Fibroblast of lung (primary cell): ENCODE measurements around the gene PPP6R3. TPM values are rescaled to one million over a fixed set of nuclear protein-coding genes. Genes with fewer than 3 reads are reported as not detected.
"Not testable (repeated sequence)": the region's sequence is repeated elsewhere in the genome, so short reads cannot be mapped to it uniquely, and the experiment has no call there.

ENCODE experiments used
- DNase-seq, 2 donors: peaks; one replicate each; pipeline versions ENCODE4 v3.0.0 to v3.0.0-alpha.2; 2010; ENCODE audit warnings: low read depth in 2 of 2
- H2AFZ ChIP-seq: 2 replicates; pipeline ENCODE4 v1.5.1; 2012; ENCODE audit warnings: low read length, control low read depth, inconsistent platforms
- H3K27ac ChIP-seq: 2 replicates; pipeline ENCODE4 v1.5.1; 2011; ENCODE audit warnings: low read length, control low read depth; ENCODE audit not compliant: insufficient read depth
- H3K27me3 ChIP-seq: 2 replicates; pipeline ENCODE4 v1.5.1; 2011; ENCODE audit warnings: mild to moderate bottlenecking, low read length; ENCODE audit not compliant: control insufficient read depth, insufficient read depth
- H3K36me3 ChIP-seq: 2 replicates; pipeline ENCODE4 v1.5.1; 2011; ENCODE audit warnings: low read length; ENCODE audit not compliant: control insufficient read depth, insufficient read depth
- H3K4me1 ChIP-seq: 2 replicates; pipeline ENCODE4 v1.5.1; 2011; ENCODE audit warnings: low read length; ENCODE audit not compliant: control insufficient read depth, insufficient read depth; ENCODE audit errors: extremely low read depth
- H3K4me2 ChIP-seq: 2 replicates; pipeline ENCODE4 v1.5.1; 2011; ENCODE audit warnings: low read length, control low read depth; ENCODE audit not compliant: insufficient read depth; ENCODE audit errors: extremely low read depth
- H3K4me3 ChIP-seq, 4 experiments: fragments of 200-600 bp in 1 of 4; sonication (generic) in 1 of 4; replicated peaks in 1 of 4; 2 replicates each; pipeline ENCODE4 v1.5.1; 2011 to 2016; ENCODE audit warnings: low read length in 4 of 4, low read depth in 3 of 4, mild to moderate bottlenecking in 3 of 4, control low read depth in 2 of 4, inconsistent platforms in 1 of 4, mixed read lengths in 1 of 4; ENCODE audit not compliant: insufficient read depth in 1 of 4; ENCODE audit errors: control extremely low read depth in 1 of 4
- H3K79me2 ChIP-seq: 2 replicates; pipeline ENCODE4 v1.5.1; 2012; ENCODE audit warnings: mild to moderate bottlenecking, low read length, inconsistent platforms; ENCODE audit not compliant: control insufficient read depth, insufficient read depth
- H3K9ac ChIP-seq: 2 replicates; pipeline ENCODE4 v1.5.1; 2011; ENCODE audit warnings: mild to moderate bottlenecking, low read length, control low read depth; ENCODE audit not compliant: insufficient read depth
- H3K9me3 ChIP-seq: 2 replicates; pipeline ENCODE4 v1.5.1; 2012; ENCODE audit warnings: low read depth, low read length; ENCODE audit not compliant: control insufficient read depth, insufficient read depth
- H4K20me1 ChIP-seq: 2 replicates; pipeline ENCODE4 v1.5.1; 2011; ENCODE audit warnings: low read length; ENCODE audit not compliant: control insufficient read depth, insufficient read depth; ENCODE audit errors: extremely low read depth
- CTCF ChIP-seq, 2 donors: IDR thresholded peaks in 1 of 2; conservative IDR thresholded peaks in 1 of 2; 1 replicate in 1 of 2; 2 replicates in 1 of 2; pipeline ENCODE4 v1.5.1; 2011 to 2012; ENCODE audit warnings: low read length in 2 of 2, control low read depth in 1 of 2, inconsistent platforms in 1 of 2, low read depth in 1 of 2, mild to moderate bottlenecking in 1 of 2
- EZH2 ChIP-seq: IDR thresholded peaks from 2 replicates; pipeline ENCODE4 v1.5.1; 2012; ENCODE audit warnings: low read length, control low read depth, mild to moderate bottlenecking; ENCODE audit errors: missing control alignments
- polyA plus RNA-seq, 2 donors: library from polyadenylated mRNA; depleted of rRNA in 1 of 2; stranded (reverse) in 1 of 2; unstranded in 1 of 2; fragments of >200 nt; gene quantifications; 2 replicates each; pipeline ENCODE4 v1.2.1, GENCODE V29; 2011 to 2012; ENCODE audit warnings: missing spikeins in 1 of 2
- total RNA-seq: library from RNA; depleted of rRNA; stranded (reverse); fragments of >200 nt; gene quantifications from 2 replicates; pipeline ENCODE4 v1.2.1, GENCODE V29; 2014

Gene PPP6R3
- total and polyA plus RNA-seq, 2 donors (not counting 1 experiment from before 2014, with no cell fraction given) = 44.2 to 120 TPM

- not testable (repeated sequence) for H3K4me1 ChIP-seq, H3K9me3 ChIP-seq, H3K4me3 ChIP-seq, DNase-seq, H4K20me1 ChIP-seq, H3K9ac ChIP-seq, H3K4me2 ChIP-seq, H3K36me3 ChIP-seq, H3K27ac ChIP-seq, H2AFZ ChIP-seq, H3K79me2 ChIP-seq, H3K27me3 ChIP-seq
These were observed 168.3 kb downstream of the PPP6R3 start for GRCh38 chr11:68628837-68629236.

- H3K36me3 ChIP-seq, H2AFZ ChIP-seq, DNase-seq, H3K4me2 ChIP-seq, H3K79me2 ChIP-seq, H3K9me3 ChIP-seq, H4K20me1 ChIP-seq, H3K9ac ChIP-seq, H3K4me1 ChIP-seq, H3K4me3 ChIP-seq, H3K27ac ChIP-seq: not testable (repeated sequence)
- H3K27me3 ChIP-seq = peaks cover 10% of the 10 kb centered on the region
These were observed 171.8 kb downstream of the PPP6R3 start for GRCh38 chr11:68632375-68632774.

- peak; percentile 61 to 83 for DNase-seq
- H3K4me3 ChIP-seq = no peak overlapping the region
- H3K36me3 ChIP-seq = no peaks in the 10 kb centered on the region
- no peaks in the 10 kb centered on the region for H3K9me3 ChIP-seq
- H3K27ac ChIP-seq = no peak overlapping the region
- H3K79me2 ChIP-seq = no peaks in the 10 kb centered on the region
- no peak overlapping the region for H3K9ac ChIP-seq
- TF ChIP-seq CTCF (conservative IDR thresholded peaks at IDR 0.05 in 1 of 2, IDR thresholded peaks at IDR 0.05 in 1 of 2; ENCODE audit: low read depth in 1 of 2, low read length in 2 of 2) = peak; percentile 53 to 79
- no peak for TF ChIP-seq EZH2
- no peak overlapping the region for H2AFZ ChIP-seq
- H3K4me2 ChIP-seq = no peak overlapping the region
- H4K20me1 ChIP-seq = no peaks in the 10 kb centered on the region
- H3K27me3 ChIP-seq = peaks cover 10% of the 10 kb centered on the region
- H3K4me1 ChIP-seq = no peaks in the 10 kb centered on the region
These were observed 172.2 kb downstream of the PPP6R3 start for GRCh38 chr11:68632802-68633201.

- H3K4me1 ChIP-seq, H2AFZ ChIP-seq, H3K27ac ChIP-seq, H3K9me3 ChIP-seq, H3K4me3 ChIP-seq, H3K9ac ChIP-seq, DNase-seq, H3K4me2 ChIP-seq, H4K20me1 ChIP-seq, H3K79me2 ChIP-seq, H3K36me3 ChIP-seq: not testable (repeated sequence)
- H3K27me3 ChIP-seq = peaks cover 10% of the 10 kb centered on the region
These were observed 174.1 kb downstream of the PPP6R3 start for GRCh38 chr11:68634606-68635005.

- H3K4me2 ChIP-seq, H3K27ac ChIP-seq, H3K79me2 ChIP-seq, H3K9me3 ChIP-seq, H4K20me1 ChIP-seq, H3K9ac ChIP-seq, H3K36me3 ChIP-seq, H3K4me3 ChIP-seq, H3K4me1 ChIP-seq, H2AFZ ChIP-seq, DNase-seq: not testable (repeated sequence)
- H3K27me3 ChIP-seq = peaks cover 10% of the 10 kb centered on the region
These were observed 174.6 kb downstream of the PPP6R3 start for GRCh38 chr11:68635172-68635571.

GRCh38 chr11:68635883-68636282 lies 175.3 kb downstream of the PPP6R3 start:
- DNase-seq, H3K27me3 ChIP-seq, H3K9me3 ChIP-seq: not testable (repeated sequence)

More at GRCh38 chr11:68635883-68636282, 175.3 kb downstream of the PPP6R3 start:
- H2AFZ ChIP-seq, H3K27ac ChIP-seq, H3K4me3 ChIP-seq, H3K4me1 ChIP-seq, H4K20me1 ChIP-seq, H3K9ac ChIP-seq, H3K36me3 ChIP-seq, H3K79me2 ChIP-seq, H3K4me2 ChIP-seq: not testable (repeated sequence)
